Stomach (tissue), 9 donors: ENCODE measurements around the gene PLEKHA5. TPM values are rescaled to one million over a fixed set of nuclear protein-coding genes. Genes with fewer than 3 reads are reported as not detected.

ENCODE experiments used
- DNase-seq, 2 donors: peaks; one replicate each; pipeline versions ENCODE4 v3.0.0 to v3.0.0-alpha.2; 2013 to 2019
- H3K27ac ChIP-seq, 5 donors: fragments of 200-600 bp in 4 of 5; sonication (generic) in 4 of 5; one replicate each; pipeline ENCODE4 v1.5.1; 2013 to 2019; ENCODE audit warnings: mild to moderate bottlenecking in 1 of 5, moderate library complexity in 1 of 5
- H3K27me3 ChIP-seq, 3 donors: fragments of 200-600 bp; sonication (generic); one replicate each; pipeline ENCODE4 v1.5.1; 2017 to 2019; ENCODE audit warnings: mixed run types in 1 of 3
- H3K36me3 ChIP-seq, 4 donors: fragments of 200-600 bp; sonication (generic); 1 replicate in 3 of 4; 2 replicates in 1 of 4; pipeline ENCODE4 v1.5.1; 2016 to 2019
- H3K4me1 ChIP-seq, 4 donors: fragments of 200-600 bp; sonication (generic); one replicate each; pipeline ENCODE4 v1.5.1; 2016 to 2019
- H3K4me3 ChIP-seq, 4 donors: fragments of 200-600 bp; sonication (generic) in 3 of 4; one replicate each; pipeline ENCODE4 v1.5.1; 2016 to 2019; ENCODE audit warnings: mild to moderate bottlenecking in 1 of 4
- H3K9me3 ChIP-seq, 4 donors: fragments of 200-600 bp; sonication (generic); one replicate each; pipeline ENCODE4 v1.5.1; 2016 to 2019
- EP300 ChIP-seq: sonication (generic); formaldehyde crosslinking; IDR thresholded peaks from one replicate; pipeline ENCODE4 v1.6.1; 2017; ENCODE audit warnings: antibody characterized with exemption
- POLR2A ChIP-seq, 4 donors: fragments of 450-650 bp; IDR thresholded peaks; one replicate each; pipeline ENCODE4 v1.6.1; 2016; ENCODE audit warnings: antibody characterized with exemption in 4 of 4, control low read depth in 2 of 4, mild to moderate bottlenecking in 1 of 4, moderate library complexity in 1 of 4
- POLR2AphosphoS5 ChIP-seq, 3 donors: sonication (generic); formaldehyde crosslinking; IDR thresholded peaks; one replicate each; pipeline ENCODE4 v1.6.1; 2016; ENCODE audit warnings: antibody characterized with exemption in 3 of 3
- WGBS, 5 donors: extraction: QIAGEN DNeasy Blood & Tissue Kit in 3 of 5; methylation state at CpG; one replicate each; pipeline versions ENCODE4 v1.1.5 to v1.1.7; 2013 to 2018; 5-methylcytosine and 5-hydroxymethylcytosine counted together
- intact Hi-C: fragments of 100-400 bp; cut with DNase I; formaldehyde crosslinking; loops from one replicate; pipeline ENCODE4 v1.15.1; 2023; ENCODE audit warnings: low total_unique reads
- polyA plus RNA-seq, 3 donors: library from polyadenylated mRNA; stranded (reverse); fragments of 200-250 nt; gene quantifications; one replicate each; pipeline ENCODE4 v1.2.3, GENCODE V29; 2013
- total RNA-seq, 5 donors: library from RNA; depleted of rRNA; stranded (reverse); fragments of >200 nt; gene quantifications; one replicate each; pipeline versions ENCODE4 v1.1.0 to v1.2.3, GENCODE V29; 2014 to 2016
- TF ChIP-seq, protein P1 (sequence below), 7 experiments: fragments of 450-650 bp in 4 of 7; fragments of 200-600 bp in 3 of 7; sonication (generic) in 3 of 7; IDR thresholded peaks; one replicate each; pipeline ENCODE4 v1.5.1; 2016 to 2019; ENCODE audit warnings: antibody characterized with exemption in 7 of 7, control low read depth in 2 of 7, mild to moderate bottlenecking in 1 of 7
- donor health status: healthy with polysubstance abuse.
- donor health status: Bipolar disorder and iron deficiency.
- donor health status: healthy.

The PLEKHA5 gene
- total and polyA plus RNA-seq, 8 donors: 13.8 to 156 (median 36.6) TPM

DNA sequence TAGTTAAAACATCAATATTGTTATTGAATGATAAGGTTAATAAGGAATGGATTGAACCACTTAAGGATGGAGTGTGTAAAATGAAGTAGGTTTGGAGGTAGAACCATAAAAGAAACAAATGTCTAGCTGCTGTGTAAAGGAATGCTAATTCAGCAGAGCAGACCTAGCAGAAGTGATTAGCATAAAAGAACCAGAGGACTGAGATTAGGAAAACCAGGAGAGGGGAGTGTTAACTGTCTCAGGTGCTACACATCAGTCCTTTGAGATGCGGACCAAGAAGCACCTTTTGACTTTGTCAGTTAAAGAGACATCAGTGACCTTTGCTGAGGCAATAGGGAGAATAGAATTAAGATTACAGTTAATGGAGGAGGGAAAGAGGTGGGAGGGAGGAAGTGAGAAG is 84.5 kb downstream of the PLEKHA5 start:
- peaks cover 0 to 36% (median 6%) of the 10 kb centered on the region in 4 donors for H3K4me1 ChIP-seq
- 81 to 89% (median 85%) methylated on average over 1 of the region's 1 CpG for WGBS, 5 donors
- H3K36me3 ChIP-seq: peaks cover 0 to 6% (median 0%) of the 10 kb centered on the region in 4 donors
- peaks cover 0 to 5% (median 0%) of the 10 kb centered on the region in 4 donors for H3K9me3 ChIP-seq
- no peak overlapping the region for H3K27ac ChIP-seq
- H3K27me3 ChIP-seq: no peaks in the 10 kb centered on the region
- H3K4me3 ChIP-seq: no peak overlapping the region
- intact Hi-C loops: no loop called here
- TF ChIP-seq EP300 (no peak), POLR2A (IDR thresholded peaks at IDR 0.05) (no peak), POLR2AphosphoS5 (IDR thresholded peaks at IDR 0.05) (no peak)
- TF ChIP-seq, protein P1, sequence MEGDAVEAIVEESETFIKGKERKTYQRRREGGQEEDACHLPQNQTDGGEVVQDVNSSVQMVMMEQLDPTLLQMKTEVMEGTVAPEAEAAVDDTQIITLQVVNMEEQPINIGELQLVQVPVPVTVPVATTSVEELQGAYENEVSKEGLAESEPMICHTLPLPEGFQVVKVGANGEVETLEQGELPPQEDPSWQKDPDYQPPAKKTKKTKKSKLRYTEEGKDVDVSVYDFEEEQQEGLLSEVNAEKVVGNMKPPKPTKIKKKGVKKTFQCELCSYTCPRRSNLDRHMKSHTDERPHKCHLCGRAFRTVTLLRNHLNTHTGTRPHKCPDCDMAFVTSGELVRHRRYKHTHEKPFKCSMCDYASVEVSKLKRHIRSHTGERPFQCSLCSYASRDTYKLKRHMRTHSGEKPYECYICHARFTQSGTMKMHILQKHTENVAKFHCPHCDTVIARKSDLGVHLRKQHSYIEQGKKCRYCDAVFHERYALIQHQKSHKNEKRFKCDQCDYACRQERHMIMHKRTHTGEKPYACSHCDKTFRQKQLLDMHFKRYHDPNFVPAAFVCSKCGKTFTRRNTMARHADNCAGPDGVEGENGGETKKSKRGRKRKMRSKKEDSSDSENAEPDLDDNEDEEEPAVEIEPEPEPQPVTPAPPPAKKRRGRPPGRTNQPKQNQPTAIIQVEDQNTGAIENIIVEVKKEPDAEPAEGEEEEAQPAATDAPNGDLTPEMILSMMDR (IDR thresholded peaks at IDR 0.05): no peak
- DNase-seq: no peak

- no peaks in the 10 kb centered on the region for H3K27me3 ChIP-seq
- intact Hi-C loops: no loop called here
- no peaks in the 10 kb centered on the region for H3K36me3 ChIP-seq
- 84 to 94% (median 89%) methylated on average over 3 of the region's 3 CpGs for WGBS, 5 donors
- TF ChIP-seq POLR2A (IDR thresholded peaks at IDR 0.05): no peak
- no peak for TF ChIP-seq EP300
- no peak for TF ChIP-seq POLR2AphosphoS5 (IDR thresholded peaks at IDR 0.05)
- TF ChIP-seq, protein P1 (IDR thresholded peaks at IDR 0.05): no peak
- peaks cover 0 to 36% (median 7%) of the 10 kb centered on the region in 4 donors for H3K4me1 ChIP-seq
- H3K4me3 ChIP-seq: no peak overlapping the region
- peaks cover 0 to 5% (median 0%) of the 10 kb centered on the region in 4 donors for H3K9me3 ChIP-seq
- no peak overlapping the region for H3K27ac ChIP-seq
- DNase-seq: no peak
These were observed 85.6 kb downstream of the PLEKHA5 start for GRCh38 chr12:19215115-19215514.

GRCh38 chr12:19217446-19217845 is 87.9 kb downstream of the PLEKHA5 start:
- TF ChIP-seq, protein P1 (IDR thresholded peaks at IDR 0.05): no peak
- TF ChIP-seq POLR2AphosphoS5 (IDR thresholded peaks at IDR 0.05) (no peak), EP300 (no peak), POLR2A (IDR thresholded peaks at IDR 0.05) (no peak)
- Histone ChIP-seq H3K27me3 (no peaks in the 10 kb centered on the region), H3K4me1 (peaks cover 0 to 43% (median 11%) of the 10 kb centered on the region in 4 donors), H3K9me3 (no peaks in the 10 kb centered on the region), H3K36me3 (no peaks in the 10 kb centered on the region), H3K4me3 (no peak overlapping the region), H3K27ac (no peak overlapping the region)
- WGBS, 5 donors: 82 to 87% (median 83%) methylated on average over 3 of the region's 3 CpGs
- intact Hi-C loops: no loop called here
- DNase-seq: no peak

DNA sequence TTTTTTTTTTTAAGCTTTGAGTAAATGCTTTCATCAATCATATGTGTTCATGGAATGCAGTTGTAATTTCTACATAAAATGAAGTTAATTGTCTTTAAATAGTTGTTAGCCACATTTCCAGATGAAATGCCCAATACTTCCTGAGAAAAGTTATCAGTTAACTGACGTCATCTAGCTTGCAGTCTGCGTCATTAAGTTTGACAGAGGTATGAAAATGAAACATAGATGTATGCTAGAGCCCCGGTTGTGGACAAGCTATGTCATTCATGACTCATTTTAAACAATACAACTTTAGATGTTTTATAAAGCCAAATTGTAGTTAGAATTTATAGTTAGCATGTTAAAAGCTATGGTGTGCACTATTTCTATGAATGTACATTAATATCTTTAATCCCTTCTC is 90.7 kb downstream of the PLEKHA5 start:
- H3K36me3 ChIP-seq: no peaks in the 10 kb centered on the region
- 46 to 66% (median 62%) methylated on average over 3 of the region's 3 CpGs for WGBS, 5 donors
- no peaks in the 10 kb centered on the region for H3K27me3 ChIP-seq
- intact Hi-C loops: no loop called here
- peaks cover 0 to 40% (median 18%) of the 10 kb centered on the region in 4 donors for H3K4me1 ChIP-seq
- H3K4me3 ChIP-seq: no peak overlapping the region
- H3K27ac ChIP-seq: no peak overlapping the region
- H3K9me3 ChIP-seq: no peaks in the 10 kb centered on the region
- no peak for TF ChIP-seq POLR2A (IDR thresholded peaks at IDR 0.05)
- TF ChIP-seq POLR2AphosphoS5 (IDR thresholded peaks at IDR 0.05): no peak
- TF ChIP-seq, protein P1 (IDR thresholded peaks at IDR 0.05): no peak
- TF ChIP-seq EP300: no peak
- no peak for DNase-seq
